K562 (cell line): ENCODE data around the gene GFI1B.

Source experiments
- BHLHE40 ChIP-seq: IDR thresholded peaks from 2 replicates; pipeline ENCODE4 v1.6.1; 2011; ENCODE audit warnings: low read length, improper control_type of control experiment
- CHD2 ChIP-seq: IDR thresholded peaks from 2 replicates; pipeline ENCODE4 v1.6.1; 2011; ENCODE audit warnings: low read depth, low read length
- RHOXF2B ChIP-seq: fragments of 250-450 bp; sonication (Bioruptor Pico); conservative IDR thresholded peaks from 2 replicates; pipeline ENCODE4 v1.5.1; 2021
- TEAD1 ChIP-seq, 2 experiments: fragments of 450-650 bp in 1 of 2; sonication (generic) in 1 of 2; formaldehyde crosslinking; IDR thresholded peaks; 2 replicates each; pipeline versions ENCODE4 v1.4.0 to v1.8.0; 2020 to 2022; ENCODE audit warnings: mild to moderate bottlenecking in 2 of 2, missing genetic modification reagents in 1 of 2
- ZNF24 ChIP-seq: fragments of 450-650 bp; IDR thresholded peaks from 2 replicates; pipeline ENCODE4 v1.6.1; 2016
- TF ChIP-seq, protein P1 (sequence below): fragments of 250-450 bp; sonication (Bioruptor Pico); IDR thresholded peaks from 2 replicates; pipeline ENCODE4 v1.8.0; 2021; ENCODE audit warnings: borderline replicate concordance, mild to moderate bottlenecking, moderate library complexity; ENCODE audit not compliant: poor library complexity, severe bottlenecking
- TF ChIP-seq, protein P2 (sequence below), 3 experiments: IDR thresholded peaks in 2 of 3; conservative IDR thresholded peaks in 1 of 3; 2 replicates each; pipeline ENCODE4 v1.5.1; 2011 to 2012; ENCODE audit warnings: low read length in 3 of 3, mild to moderate bottlenecking in 3 of 3, control low read depth in 2 of 3, improper control_type of control experiment in 1 of 3, inconsistent platforms in 1 of 3, low read depth in 1 of 3, mixed read lengths in 1 of 3, moderate library complexity in 1 of 3; ENCODE audit not compliant: insufficient read depth in 2 of 3
- TF ChIP-seq, protein P3 (sequence below), 3 experiments: fragments of 200-800 bp in 1 of 3; sonication (Bioruptor generic) in 1 of 3; sonication (generic) in 1 of 3; formaldehyde crosslinking in 1 of 3; IDR thresholded peaks; 2 replicates each; pipeline versions ENCODE4 v1.6.1 to v1.8.0; 2016 to 2022; ENCODE audit warnings: mild to moderate bottlenecking in 2 of 3, missing compliant biosample characterization in 2 of 3, missing genetic modification characterization in 2 of 3, missing genetic modification reagents in 1 of 3

DNA sequence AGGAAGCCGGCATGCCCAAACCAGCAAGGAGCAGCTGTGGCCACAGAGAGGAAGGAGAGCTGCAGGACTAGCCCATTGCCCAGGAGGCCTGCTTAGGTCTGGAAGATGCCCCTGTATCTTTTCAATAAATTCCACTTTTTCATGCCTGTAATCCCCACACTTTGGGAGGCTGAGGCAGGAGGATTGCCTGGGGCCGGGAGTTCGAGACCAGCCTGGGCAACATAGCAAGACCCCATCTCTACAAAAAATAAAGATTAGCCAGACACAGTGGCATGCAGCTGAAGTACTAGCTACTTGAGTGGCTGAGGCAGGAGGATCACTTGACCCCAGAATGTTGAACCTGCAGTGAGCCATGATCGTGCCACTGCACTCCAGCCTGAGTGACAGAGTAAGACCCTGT lies 28.8 kb upstream of the GFI1B start:
- TF ChIP-seq, protein P1, sequence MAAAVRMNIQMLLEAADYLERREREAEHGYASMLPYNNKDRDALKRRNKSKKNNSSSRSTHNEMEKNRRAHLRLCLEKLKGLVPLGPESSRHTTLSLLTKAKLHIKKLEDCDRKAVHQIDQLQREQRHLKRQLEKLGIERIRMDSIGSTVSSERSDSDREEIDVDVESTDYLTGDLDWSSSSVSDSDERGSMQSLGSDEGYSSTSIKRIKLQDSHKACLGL, result no peak
- TF ChIP-seq, protein P2, sequence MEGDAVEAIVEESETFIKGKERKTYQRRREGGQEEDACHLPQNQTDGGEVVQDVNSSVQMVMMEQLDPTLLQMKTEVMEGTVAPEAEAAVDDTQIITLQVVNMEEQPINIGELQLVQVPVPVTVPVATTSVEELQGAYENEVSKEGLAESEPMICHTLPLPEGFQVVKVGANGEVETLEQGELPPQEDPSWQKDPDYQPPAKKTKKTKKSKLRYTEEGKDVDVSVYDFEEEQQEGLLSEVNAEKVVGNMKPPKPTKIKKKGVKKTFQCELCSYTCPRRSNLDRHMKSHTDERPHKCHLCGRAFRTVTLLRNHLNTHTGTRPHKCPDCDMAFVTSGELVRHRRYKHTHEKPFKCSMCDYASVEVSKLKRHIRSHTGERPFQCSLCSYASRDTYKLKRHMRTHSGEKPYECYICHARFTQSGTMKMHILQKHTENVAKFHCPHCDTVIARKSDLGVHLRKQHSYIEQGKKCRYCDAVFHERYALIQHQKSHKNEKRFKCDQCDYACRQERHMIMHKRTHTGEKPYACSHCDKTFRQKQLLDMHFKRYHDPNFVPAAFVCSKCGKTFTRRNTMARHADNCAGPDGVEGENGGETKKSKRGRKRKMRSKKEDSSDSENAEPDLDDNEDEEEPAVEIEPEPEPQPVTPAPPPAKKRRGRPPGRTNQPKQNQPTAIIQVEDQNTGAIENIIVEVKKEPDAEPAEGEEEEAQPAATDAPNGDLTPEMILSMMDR (IDR thresholded peaks at IDR 0.05 in 2 of 3, conservative IDR thresholded peaks at IDR 0.05 in 1 of 3; ENCODE audit: insufficient read depth in 2 of 3, low read depth in 1 of 3, low read length in 3 of 3), result no peak
- no peak for TF ChIP-seq RHOXF2B (CRISPR knock-in tag)
- no peak for TF ChIP-seq TEAD1 (CRISPR knock-in tag; IDR thresholded peaks at IDR 0.05)
- TF ChIP-seq, protein P3, sequence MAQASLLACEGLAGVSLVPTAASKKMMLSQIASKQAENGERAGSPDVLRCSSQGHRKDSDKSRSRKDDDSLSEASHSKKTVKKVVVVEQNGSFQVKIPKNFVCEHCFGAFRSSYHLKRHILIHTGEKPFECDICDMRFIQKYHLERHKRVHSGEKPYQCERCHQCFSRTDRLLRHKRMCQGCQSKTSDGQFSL (CRISPR knock-in tag; IDR thresholded peaks at IDR 0.05), result no peak
- TF ChIP-seq, protein P3 (tag; IDR thresholded peaks at IDR 0.05), result no peak
- TF ChIP-seq ZNF24, result no peak
- no peak for TF ChIP-seq CHD2
- no peak for TF ChIP-seq BHLHE40
